ENCODE results near the gene SRGAP1.
A peak's percentile ranks its signal among the peaks of the same experiment; 100 is the strongest.

The SRGAP1 gene

DNA sequence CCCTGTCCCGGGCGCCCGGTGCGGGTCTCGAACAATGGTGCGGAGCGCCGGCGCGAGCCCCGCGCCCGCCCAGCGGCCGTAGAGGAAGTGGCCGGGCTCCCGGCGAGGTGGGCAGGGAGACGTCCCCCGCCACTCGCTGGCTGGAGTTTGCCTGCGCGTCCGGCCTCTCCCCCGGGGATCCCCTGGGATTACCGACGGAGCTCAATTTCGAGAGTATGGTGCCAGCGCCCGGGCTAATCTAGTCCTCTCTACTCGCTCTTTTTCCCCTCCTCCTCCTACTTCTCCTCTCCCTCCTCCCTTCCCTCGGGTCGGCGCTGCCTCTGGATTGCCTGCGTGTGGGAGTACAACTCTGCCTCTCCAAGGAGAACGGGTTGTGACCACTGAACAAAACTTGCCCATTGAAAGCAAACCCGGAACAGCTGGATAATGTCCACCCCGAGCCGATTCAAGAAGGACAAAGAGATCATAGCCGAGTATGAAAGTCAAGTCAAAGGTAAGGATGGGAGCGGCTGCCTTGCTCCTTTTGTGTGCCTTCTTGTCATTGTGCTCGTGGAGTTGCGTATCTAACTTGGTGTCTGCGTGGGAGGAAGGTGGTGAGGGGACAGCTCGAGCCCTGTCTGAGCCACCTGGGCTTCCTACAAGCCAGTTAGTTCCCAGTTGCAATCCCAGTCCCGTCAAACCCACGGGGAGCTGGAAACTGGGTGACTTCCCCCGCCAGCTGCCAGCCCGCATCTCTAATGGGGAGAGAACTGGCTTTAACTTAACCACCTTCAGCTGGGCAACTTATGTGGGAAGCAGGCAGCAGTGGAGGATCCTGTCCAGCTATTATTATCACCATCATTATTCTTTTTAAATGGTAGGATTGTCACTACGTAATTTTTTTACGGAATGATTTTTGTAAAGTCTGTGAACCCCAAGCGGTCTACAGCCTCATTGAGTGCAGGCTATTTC, at the start of gene SRGAP1:
Gene SRGAP1 (plus strand): TSS at position 310 of the 951 bp plus-strand sequence. CDS start 117 bp downstream, at position 427.
- peak within 1 kb of the TSS; percentile 84 for H3K4me3 ChIP-seq (ENCODE audit: low read depth, low read length)

DNA sequence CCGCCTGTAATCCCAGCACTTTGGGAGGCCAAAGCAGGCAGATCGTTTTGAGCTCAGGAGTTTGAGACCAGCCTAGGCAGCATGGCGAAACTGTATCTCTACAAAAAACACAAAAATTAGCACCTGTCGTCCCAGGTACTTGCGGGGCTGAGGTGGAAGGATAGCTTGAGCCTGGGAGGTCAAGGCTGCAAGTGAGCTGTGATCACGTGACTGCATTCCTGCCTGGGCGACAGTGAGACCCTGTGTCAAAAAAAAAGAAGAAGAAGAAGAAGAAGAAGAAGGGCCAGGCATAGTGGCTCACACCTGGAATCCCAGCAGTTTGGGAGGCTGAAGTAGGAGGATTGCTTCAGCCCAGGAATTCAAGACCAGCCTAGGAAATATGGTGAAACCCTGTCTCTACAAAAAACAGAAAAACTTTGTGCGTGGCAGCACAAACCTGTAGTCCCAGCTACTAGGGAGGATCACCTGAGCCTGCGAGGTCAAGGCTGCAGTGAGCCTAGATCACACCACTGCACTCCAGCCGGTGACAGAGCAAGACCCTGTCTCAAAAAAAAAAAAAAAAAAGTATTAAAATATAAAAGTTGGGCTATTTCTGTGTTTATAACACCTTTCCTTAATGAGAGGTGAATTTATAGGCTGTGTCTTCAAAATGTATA, 49.3 kb upstream of the SRGAP1 start:
- no peak overlapping the region for H3K4me3 ChIP-seq (ENCODE audit: low read depth, low read length)

DNA sequence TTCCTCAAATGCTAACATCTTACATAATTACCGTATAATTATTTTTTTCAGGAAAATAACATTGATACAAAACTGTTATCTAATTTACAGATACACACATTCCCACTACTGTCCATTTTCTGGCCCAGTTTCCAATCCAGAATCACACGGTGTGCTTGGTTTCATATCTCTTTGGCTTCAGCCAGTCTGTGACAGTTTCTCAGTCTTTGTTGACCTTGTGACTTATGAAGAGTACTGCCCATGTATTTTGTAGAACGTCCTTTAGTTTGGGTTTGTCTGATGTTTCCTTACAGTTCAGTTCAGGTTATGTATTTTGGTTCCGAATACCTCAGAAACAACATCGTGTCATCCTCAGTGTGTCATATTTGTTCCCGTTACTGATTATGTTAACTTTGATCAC, 48.6 kb upstream of the SRGAP1 start:
- H3K4me3 ChIP-seq (ENCODE audit: low read depth, low read length): no peak overlapping the region

DNA sequence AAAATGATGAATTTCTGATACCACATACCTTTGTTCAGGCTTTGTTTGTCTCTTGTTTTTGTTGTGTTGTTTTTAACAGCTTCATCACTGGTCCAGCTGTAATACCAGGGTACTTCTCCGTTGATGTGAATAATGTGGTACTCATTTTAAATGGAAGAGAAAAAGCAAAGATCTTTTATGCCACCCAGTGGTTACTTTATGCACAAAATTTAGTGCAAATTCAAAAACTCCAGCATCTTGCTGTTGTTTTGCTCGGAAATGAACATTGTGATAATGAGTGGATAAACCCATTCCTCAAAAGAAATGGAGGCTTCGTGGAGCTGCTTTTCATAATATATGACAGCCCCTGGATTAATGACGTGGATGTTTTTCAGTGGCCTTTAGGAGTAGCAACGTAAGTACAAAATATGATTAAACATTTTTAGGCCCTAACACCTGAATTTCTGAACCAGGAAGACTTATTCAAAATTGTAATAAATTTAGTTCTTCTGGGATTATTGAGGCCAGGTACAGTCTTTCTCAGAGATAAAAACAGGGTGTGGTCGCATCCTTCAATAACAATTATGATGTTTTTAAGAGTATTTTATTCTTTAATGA, 42.4 kb upstream of the SRGAP1 start:
- H3K4me3 ChIP-seq (ENCODE audit: low read depth, low read length): no peak overlapping the region

DNA sequence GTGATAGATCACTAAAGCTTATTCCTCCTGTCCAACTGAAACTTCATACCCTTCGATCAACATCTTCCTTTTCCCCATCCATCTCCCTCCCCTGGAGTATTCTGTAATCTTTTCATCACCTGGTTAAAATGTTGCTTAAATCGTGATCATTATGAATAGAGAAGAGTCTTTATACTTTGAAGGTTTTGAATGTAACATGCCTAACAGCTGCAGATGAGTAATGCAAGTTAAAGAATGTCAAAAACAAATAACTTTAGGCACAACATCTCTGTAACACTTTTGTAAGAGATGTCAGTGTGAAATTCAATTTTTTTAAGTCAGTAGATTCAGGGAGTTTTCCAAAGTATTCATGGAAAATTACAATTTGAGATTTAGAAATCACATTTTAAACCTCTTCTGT, 39.8 kb upstream of the SRGAP1 start:
- H3K4me3 ChIP-seq (ENCODE audit: low read depth, low read length): no peak overlapping the region

DNA sequence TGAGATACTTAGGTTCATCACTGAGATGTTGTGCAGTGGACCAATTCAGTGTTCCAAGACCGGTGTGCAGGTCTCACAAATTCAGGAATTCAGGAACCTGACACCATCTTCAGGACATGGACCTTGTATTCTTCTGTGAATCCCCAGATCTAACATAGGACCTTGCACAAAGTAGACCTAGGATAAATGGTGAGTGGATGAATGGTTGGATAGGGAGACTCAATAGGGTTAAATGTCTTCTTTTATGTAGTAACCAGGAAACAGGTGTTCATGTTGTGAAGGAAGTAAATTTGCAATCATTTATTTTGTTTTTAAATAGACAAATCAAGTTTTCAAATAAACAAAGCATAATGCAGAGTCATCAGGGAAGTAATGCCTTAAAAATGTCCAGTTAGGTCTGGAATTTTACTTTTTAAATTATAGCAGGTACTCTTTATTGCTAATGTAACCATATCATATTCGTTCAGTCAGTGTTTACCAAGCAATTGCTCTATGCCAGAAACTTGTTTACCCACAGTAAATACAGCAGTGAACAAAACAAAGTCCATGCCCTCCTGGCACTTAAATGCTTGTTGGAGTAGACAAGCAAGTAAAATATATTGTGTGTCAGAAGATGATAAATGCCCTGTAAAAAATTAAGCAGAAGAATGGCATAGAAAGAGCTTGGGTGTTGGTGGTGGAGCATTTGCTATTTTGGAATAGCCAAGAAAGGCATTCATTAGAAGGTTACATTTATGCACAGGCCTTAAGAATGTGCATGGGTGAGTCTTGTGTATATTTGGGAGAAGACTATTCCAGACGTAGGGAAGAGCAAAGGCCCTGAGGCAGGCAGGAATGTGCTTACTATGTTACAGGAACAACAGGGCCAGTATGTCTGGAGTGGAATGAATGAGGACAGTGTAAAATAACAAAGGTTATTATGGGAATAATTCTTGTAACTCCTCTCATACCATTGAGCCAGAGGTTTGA, 38.5 kb upstream of the SRGAP1 start:
- H3K4me3 ChIP-seq (ENCODE audit: low read depth, low read length): no peak overlapping the region

DNA sequence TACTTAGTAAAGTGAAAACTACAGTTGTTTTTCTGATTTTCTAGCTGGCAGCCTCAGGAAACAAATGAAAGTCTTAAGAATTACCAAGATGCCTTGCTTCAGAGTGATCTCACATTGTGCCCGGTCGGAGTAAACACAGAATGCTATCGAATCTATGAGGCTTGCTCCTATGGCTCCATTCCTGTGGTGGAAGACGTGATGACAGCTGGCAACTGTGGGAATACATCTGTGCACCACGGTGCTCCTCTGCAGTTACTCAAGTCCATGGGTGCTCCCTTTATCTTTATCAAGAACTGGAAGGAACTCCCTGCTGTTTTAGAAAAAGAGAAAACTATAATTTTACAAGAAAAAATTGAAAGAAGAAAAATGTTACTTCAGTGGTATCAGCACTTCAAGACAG, 35.9 kb upstream of the SRGAP1 start:
- H3K4me3 ChIP-seq (ENCODE audit: low read depth, low read length): no peak overlapping the region

DNA sequence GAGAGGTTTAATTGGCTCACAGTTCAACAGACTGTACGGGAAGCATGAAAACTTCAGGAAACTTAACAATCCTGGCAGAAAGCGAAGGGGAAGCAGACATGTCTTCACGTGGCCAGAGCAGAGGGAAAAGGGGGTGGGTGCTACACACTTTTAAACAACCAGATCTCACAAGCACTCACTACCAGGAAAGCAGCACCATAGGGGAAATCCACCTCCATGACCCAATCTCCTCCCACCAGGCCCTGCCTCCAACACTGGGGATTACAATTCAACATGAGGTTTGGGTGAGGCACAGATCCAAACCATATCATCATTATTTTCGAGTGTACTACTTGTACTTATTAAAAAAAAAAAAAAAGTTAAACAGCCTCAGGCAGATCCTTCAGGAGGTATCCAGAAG, 34.9 kb upstream of the SRGAP1 start:
- H3K4me3 ChIP-seq (ENCODE audit: low read depth, low read length): no peak overlapping the region

DNA sequence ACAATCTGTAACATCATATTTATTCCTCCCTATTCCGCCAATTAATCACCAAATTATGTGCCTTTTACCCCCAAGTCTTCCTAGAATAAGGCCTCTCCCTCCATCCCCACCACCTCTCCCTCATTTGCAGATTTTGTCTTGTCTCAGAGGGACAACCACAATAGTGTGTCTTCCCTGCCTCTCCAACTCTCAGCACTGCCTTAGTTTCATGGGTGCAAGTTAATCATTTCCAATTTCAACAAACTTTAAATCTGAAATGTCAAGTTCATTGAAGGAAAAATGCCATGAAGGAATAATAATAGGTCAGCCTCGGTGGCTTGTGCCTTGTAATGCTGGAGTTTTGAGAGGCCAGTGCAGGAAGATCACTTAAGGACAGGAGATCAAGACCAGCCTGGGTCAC, 33.2 kb upstream of the SRGAP1 start:
- no peak overlapping the region for H3K4me3 ChIP-seq (ENCODE audit: low read depth, low read length)

DNA sequence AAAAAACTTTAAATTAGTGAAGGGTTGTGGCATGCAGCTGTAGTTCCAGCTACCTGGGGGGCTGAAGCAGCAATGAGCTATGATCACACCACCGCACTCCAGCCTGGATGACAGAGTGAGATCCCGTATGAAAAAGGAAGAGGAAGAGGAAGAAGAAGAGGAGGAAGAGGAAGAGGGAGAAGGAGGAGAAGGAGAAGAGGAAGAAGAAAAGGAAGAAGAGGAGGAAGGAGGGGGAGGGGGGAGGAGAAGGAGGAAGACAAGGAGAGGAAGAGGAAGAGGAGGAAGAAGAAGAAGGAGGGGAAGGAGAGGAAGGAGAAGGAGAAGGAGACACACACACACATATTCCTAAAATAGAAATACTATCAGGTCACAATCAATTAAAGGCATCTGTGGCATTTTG, 32.7 kb upstream of the SRGAP1 start:
- H3K4me3 ChIP-seq (ENCODE audit: low read depth, low read length): no peak overlapping the region

DNA sequence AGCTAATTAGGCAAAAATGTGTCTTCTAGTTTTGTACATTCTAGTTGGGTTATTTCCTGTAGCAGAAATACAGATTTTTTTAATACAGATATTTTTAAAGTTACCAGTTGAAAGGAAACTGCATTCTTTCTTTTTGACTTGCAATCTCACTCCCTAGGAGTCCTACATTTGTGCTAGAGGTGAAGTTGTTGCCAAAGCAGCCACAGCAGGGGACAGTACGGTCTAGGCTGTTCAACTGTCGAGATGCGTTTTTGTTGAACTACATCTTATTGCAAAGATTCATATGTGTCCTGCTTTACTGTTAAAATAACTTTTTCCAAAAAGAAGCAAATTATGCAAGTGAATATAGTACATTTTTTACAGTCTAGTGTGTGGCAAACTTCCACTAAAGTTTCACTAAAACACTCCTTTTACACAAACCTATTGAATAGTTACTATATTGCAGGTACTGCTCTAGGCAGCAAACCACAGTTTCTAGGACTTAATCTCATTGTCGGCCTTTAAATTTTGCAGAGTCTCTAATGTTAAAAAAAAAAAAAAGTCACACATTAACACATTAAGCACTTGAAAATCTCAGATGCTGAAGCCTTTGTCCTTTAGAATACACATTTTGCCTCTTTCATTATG, 30.2 kb upstream of the SRGAP1 start:
- H3K4me3 ChIP-seq (ENCODE audit: low read depth, low read length): no peak overlapping the region

DNA sequence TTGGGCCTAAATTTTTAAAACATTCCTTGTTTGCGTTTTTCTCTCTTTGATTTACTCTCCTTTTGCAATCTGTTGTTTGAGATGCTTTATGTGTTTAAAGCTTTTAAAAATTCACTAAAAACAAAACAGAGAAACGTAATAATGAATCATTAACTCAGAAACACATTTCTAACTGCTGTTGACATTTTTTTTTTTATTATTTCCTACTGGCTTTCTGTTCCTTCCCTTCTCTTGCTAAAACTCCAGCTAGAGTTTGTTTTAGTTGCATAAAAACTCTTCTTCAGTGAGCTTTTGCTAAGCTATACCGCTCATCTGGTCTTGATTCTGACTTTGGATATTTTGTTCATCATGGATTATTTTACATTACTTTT, 29.0 kb upstream of the SRGAP1 start:
- H3K4me3 ChIP-seq (ENCODE audit: low read depth, low read length): no peak overlapping the region

DNA sequence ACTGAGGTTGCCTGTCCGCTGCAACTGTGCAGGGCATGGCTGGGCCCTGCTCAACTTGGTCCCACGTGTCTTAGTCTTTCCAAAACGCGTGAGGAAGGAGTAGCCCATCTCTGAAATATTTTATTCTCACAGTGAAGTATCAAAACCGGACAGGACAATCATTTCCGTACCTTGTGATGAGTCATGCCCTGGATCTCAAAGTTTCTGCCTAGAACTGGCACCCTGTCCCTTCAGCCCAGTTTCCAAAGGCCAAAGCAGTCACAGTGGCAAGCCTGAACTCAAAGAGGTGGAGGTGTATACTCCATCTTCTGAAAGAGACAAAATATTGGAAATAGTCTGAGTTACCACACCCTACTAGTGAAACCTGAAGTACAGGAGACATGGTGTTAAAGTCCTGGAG, 28.5 kb upstream of the SRGAP1 start:
- no peak overlapping the region for H3K4me3 ChIP-seq (ENCODE audit: low read depth, low read length)

DNA sequence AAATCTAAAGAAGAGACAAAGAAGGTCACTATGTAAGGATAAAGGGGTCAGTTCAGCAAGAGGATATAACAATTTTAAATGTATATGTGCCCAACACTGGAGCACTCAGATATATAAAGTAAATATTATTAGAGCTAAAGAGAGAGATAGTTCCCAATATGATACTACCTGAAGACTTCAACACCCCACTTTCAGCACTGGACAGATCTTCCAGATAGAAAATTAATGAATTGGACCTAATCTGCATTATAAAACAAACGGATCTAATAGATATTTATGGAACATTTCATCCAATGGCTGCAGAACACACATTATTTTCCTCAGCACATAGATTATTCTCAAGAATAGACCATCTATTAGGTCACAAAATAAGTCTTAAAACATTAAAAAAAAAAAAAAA, 24.1 kb upstream of the SRGAP1 start:
- no peak overlapping the region for H3K4me3 ChIP-seq (ENCODE audit: low read depth, low read length)

DNA sequence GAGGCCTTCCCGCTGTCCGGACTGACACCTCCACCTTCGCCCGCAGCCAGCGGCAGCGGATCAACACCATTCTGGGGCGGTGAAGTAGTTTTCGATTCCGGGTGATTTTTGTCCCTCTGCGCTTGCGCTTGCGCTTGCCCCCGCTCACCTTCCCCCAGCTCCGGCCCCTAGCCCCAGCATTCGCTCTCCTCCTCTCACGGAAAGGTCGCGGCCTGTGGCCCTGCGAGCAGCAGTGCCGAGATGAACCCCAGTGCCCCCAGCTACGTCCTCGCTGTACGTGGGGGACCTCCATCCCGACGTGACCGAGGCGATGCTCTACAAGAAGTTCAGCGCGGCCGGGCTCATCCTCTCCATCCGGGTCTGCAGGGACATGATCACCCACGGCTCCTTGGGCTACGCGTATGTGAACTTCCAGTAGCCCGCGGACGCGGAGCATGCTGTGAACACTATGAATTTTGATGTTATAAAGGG, 22.7 kb upstream of the SRGAP1 start:
- no peak overlapping the region for H3K4me3 ChIP-seq (ENCODE audit: low read depth, low read length)

DNA sequence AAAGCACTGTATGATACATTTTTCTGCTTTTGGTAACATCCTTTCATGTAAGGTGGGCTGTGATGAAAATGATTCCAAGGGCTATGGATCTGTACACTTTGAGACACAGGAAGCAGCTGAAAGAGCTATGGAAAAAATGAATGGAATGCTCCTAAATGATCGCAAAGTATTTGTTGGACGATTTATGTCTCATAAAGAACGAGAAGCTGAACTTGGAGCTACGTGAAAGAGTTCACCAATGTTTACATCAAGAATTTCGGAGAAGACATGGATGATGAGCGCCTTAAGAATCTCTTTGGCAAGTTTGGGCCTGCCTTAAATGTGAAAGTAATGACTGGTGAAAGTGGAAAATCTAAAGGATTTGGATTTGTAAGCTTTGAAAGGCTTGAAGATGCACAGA, 22.1 kb upstream of the SRGAP1 start:
- no peak overlapping the region for H3K4me3 ChIP-seq (ENCODE audit: low read depth, low read length)

DNA sequence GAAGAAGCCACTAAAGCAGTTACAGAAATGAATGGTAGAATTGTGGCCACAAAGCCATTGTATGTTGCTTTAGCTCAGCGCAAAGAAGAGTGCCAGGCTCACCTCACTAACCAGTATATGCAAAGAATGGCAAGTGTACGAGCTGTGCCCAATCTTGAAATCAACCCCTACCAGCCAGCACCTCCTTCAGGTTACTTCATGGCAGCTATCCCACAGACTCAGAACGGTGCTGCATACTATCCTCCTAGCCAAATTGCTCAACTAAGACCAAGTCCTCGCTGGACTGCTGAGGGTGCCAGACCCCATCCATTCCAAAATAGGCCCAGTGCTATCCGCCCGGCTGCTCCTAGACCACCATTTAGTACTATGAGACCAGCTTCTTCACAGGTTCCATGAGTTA, 21.5 kb upstream of the SRGAP1 start:
- H3K4me3 ChIP-seq (ENCODE audit: low read depth, low read length): no peak overlapping the region

DNA sequence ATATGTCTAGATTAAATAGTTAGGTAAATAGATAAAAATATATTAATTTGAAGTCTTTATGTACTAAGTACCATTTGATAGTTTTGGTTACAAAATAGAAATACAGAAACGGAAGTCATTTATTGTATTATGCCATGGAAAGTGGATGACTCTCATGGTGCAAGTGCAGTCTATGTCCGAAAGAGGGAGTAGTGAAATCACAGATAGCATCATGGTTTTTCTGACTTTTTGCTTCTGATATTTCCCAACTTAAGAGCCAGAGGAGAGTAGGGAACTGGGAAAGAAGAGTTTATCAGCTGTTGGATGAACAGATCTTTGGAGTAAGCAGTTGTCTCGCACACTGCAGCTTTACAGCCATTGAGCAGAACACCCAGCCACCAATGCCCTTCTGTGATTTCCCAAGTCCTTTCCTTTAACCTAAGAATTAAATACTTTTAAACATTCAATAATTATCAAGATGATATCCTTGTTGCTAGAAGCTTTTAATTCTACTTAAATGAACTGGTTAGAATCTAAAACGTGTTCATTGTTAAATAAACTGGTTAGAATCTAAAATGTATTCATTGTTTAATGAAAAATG, 18.4 kb upstream of the SRGAP1 start:
- H3K4me3 ChIP-seq (ENCODE audit: low read depth, low read length): no peak overlapping the region

DNA sequence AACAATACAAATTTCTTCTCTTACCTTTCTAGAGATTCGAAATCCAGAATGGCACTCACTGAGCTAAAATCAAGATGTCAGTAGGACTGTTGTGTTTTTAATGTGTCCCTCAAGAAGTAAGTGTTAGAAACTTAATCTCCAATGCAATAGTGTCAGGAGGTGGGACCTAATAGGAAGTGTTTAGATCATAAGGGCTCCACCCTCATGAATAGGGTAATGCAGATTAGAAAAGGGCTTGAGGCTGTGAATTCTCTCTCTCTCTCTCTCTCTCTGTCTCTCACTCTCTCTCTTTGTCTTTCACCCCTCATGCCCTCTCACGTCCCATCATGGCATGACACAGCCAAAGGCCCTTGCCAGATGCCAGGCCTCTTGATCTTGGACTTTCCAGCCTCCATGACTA, 15.6 kb upstream of the SRGAP1 start:
- no peak overlapping the region for H3K4me3 ChIP-seq (ENCODE audit: low read depth, low read length)

DNA sequence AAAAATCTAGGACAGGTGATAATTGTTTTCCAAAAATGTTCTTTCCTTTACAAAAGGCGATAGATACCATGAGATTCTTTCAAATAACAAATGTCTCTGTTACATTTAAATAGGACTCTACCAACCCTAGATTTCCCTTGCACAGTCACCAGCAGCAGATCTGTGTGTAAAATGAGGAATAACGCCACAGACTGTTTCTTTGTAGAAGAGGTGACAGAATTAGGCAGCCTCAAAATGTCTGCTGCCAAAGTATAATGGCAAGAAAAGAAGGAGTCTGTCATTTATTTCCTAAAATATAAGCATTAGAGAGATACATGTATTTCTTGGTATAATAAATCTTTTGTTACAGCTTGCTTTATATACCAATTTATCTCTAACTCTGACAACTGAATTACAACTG, 8.5 kb upstream of the SRGAP1 start:
- H3K4me3 ChIP-seq (ENCODE audit: low read depth, low read length): no peak overlapping the region
